GM13976 (cell line): ENCODE measurements around the gene NFAM1.

Source experiments
- DNase-seq: peaks from one replicate; pipeline ENCODE4 v3.0.0; 2012; ENCODE audit warnings: low spot score
- in situ Hi-C: fragments of 300-500 bp; cut with MboI; formaldehyde crosslinking; loops from one replicate; pipeline ENCODE4 v1.12.0; 2022; ENCODE audit warnings: low sequenced_read_pairs, mixed read lengths, inconsistent platforms; ENCODE audit not compliant: unreplicated experiment
- TF ChIP-seq, protein P1 (sequence below): IDR thresholded peaks from 2 replicates; pipeline ENCODE4 v1.5.1; 2012; ENCODE audit warnings: borderline replicate concordance, mild to moderate bottlenecking; ENCODE audit not compliant: insufficient read depth; ENCODE audit errors: extremely low read depth, missing control alignments, control extremely low read depth

NFAM1 gene

DNA sequence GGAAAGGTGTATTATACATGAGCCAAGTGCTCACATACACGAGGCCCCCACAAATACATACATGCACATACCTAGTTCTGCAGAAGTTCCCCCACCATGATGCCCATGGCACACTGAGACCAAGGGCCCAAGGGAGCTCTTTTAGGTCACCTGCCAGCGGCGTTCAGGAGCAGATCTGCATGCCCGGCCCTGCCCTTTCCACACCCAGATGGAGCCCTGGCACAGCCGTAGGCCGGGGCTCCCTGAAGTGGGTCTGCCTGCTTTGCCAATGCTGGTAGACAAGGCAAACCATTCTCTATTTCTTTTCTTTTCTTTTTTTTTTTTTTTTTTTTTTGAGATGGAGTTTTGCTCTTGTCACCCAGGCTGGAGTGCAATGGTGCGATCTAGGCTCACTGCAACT lies 21.5 kb downstream of the NFAM1 start:
- no peak for DNase-seq
- TF ChIP-seq, protein P1, sequence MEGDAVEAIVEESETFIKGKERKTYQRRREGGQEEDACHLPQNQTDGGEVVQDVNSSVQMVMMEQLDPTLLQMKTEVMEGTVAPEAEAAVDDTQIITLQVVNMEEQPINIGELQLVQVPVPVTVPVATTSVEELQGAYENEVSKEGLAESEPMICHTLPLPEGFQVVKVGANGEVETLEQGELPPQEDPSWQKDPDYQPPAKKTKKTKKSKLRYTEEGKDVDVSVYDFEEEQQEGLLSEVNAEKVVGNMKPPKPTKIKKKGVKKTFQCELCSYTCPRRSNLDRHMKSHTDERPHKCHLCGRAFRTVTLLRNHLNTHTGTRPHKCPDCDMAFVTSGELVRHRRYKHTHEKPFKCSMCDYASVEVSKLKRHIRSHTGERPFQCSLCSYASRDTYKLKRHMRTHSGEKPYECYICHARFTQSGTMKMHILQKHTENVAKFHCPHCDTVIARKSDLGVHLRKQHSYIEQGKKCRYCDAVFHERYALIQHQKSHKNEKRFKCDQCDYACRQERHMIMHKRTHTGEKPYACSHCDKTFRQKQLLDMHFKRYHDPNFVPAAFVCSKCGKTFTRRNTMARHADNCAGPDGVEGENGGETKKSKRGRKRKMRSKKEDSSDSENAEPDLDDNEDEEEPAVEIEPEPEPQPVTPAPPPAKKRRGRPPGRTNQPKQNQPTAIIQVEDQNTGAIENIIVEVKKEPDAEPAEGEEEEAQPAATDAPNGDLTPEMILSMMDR = no peak
- in situ Hi-C loops = no loop called here

DNA sequence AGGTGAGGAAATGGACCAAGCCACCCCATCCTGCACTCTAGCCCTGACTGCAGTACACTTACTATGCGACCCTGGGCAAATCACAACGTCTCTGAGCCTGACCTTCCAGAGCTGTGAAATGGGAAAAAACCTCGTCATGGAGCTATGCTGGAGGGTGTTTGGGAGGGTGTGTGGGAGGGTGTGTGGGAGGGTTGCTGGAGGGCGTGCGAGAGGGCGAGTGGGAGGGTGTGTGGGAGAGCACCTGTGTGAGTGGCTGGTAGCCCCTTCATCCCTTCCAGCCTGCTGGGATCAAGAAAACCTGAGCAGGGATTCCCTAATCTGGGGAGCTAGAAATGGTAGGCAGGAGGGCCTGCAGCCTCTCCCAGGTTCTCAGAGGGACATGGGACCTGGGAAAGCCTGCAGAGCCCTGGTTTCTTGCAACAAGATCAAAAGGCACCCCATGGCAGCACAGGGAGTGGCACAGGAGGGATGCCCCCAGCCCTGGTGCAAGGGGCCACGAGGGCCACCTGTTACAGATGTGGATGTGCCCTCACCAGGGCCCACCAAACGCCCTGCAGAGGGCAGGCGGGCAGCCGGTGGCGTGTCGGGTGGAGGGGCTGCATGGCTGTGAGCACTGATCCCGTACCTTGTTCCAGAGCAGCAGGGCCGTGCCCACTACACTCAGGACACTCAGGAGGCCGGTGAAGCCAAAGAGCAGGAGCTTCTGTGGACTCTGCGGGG lies 23.2 kb downstream of the NFAM1 start:
- in situ Hi-C loops = no loop called here
- no peak for DNase-seq
- TF ChIP-seq, protein P1 = no peak

DNA sequence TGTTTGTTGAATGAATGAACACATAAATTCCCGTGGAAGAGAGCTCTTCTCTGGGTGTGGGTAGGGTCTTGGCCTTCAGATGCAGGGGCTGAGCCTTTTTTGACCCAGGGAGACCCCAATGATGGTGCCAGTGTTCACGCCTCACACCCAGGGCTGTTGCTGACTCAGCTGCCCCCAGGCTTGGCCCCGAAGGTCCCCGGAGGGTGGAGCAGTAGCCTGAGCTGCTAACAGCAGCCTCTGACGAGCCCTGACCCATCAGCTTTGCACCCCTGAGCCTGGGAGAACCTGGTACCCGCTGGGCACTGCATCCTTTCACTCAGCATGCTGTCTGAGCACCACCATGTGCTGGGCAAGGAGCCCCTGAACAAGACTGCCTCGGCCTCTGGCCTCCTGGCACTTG lies 23.9 kb downstream of the NFAM1 start:
- TF ChIP-seq, protein P1 = no peak
- DNase-seq = no peak
- in situ Hi-C loops = no loop called here

DNA sequence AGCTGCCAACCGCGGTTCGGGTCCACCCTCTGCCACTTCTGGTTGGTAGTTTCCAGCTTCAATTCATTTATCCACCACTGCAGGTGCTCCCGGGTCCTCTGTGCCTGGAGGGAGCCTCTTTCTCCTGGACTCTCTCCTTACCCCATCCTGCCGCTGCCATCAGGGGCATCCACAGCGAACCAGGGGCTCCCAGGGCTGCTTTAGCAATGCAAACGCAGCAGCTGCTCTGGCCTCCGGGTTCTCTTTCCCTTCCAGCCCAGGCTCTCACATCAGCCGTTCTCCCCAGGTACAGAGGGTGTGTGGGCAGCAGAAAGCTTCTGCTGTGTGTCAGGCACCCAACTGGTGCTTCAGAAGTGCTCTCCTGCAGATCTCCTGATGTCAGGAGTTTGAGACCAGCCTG lies 27.9 kb downstream of the NFAM1 start:
- TF ChIP-seq, protein P1 = no peak
- DNase-seq = no peak
- in situ Hi-C loops = no loop called here

DNA sequence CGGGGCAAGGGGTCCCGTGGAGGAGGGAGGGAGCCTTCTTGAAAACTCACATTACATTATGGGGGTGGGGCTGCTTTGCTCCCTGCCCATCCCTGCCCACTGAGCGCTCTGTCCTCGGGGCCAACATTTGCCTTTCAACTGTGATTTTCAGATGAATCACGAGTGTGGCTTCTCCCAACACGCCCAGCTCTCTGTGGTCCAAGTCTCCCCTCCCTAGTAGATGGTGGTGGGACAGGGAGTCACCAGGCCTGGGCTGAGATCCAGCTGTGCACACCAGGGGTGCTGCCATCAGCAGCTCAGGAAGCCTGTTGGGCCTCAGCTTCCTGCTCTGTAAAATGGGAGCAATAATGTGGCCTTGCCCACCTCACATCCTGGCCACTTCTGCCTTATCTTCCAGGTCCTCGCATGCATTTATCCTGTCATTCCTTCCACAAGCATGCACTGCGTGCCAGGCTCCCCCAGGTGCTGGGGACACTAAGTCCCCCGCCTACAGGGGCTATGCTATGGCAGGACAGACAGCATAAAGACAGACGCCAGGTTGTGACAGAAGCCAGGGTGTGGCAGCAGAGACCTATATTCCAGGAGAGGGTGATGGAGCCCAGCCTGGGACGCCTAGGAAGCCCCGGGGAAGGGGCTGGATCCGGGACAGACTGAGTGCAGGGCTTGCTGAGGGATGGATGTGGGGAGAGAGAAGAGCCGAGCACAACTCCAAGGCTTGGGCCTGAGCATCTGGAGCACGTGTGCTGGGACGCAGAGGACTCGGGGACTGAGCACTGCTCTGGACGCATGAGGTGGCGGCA lies 30.5 kb downstream of the NFAM1 start:
- in situ Hi-C loops = no loop called here
- TF ChIP-seq, protein P1 = no peak
- DNase-seq = no peak

DNA sequence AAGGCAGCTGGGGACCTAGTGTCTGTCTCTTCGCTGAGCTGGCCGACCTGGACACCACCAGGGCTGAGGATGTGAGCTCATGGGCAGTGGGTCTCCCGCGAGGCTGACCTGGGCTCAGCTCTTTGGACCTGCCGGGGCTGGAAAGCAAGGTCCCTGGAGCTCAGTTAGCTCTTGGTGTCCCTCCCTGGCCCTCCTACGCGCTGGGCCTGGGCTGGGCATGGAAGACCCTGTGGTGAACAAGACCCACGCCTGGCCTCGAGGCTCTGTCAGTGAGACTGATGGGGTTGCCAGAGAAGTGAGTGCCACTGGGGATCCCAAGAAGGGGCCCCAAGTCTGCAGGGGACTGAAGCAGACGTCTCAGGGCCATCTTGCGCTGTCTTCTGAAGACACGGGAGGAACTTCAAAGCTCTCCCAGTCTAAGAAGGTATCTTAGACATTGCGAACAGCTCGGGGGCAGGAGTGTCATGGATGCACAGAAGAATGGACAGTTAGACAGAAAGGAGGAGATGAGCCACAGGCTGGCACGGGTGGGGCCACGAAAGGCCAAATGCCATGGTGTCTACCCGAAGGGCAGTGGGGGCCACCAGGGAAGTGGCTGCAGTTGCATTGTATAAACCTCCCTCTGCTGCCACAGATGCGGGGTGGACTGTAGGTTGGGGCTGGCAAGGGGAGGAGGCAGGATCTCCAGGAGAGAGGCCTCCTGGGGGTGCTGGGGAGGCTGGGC lies 31.2 kb downstream of the NFAM1 start:
- TF ChIP-seq, protein P1 = no peak
- in situ Hi-C loops = no loop called here

More for the DNA sequence above, 31.2 kb downstream of the NFAM1 start:
- DNase-seq = no peak
